ENCODE measurements around the gene VMP1. TPM values are rescaled to one million over a fixed set of nuclear protein-coding genes. Genes with fewer than 3 reads are reported as not detected.
"Not testable (repeated sequence)": the region's sequence is repeated elsewhere in the genome, so short reads cannot be mapped to it uniquely, and the experiment has no call there.

VMP1 gene
- total and polyA plus RNA-seq, 7 experiments from 2014 or later = 42.0 to 370 (median 80.8) TPM

- Histone ChIP-seq H3K4me1 (ENCODE audit: control insufficient read depth in 2 of 2, insufficient read depth in 2 of 2, low read length in 2 of 2) (peaks cover 39% of the 10 kb centered on the region in 2 donors), H3K27ac (ENCODE audit: low read depth, low read length) (peak overlapping the region; percentile 84), H3K27me3 (ENCODE audit: control insufficient read depth in 2 of 2, insufficient read depth in 2 of 2, low read length in 2 of 2) (no peaks in the 10 kb centered on the region), H3K36me3 (ENCODE audit: control insufficient read depth in 2 of 3, insufficient read depth in 3 of 3, low read length in 3 of 3) (no peaks in the 10 kb centered on the region), H3K4me3 (ENCODE audit: low read length) (peak overlapping the region; percentile 29), H3K9me3 (ENCODE audit: control insufficient read depth in 2 of 3, low read length in 3 of 3) (no peaks in the 10 kb centered on the region)
- peak in 8 of 9 donors; percentile 71 to 92 (median 86) for DNase-seq
- peak overlapping the region; percentile 68 to 89 (median 82) for H3K4me3 Mint-ChIP-seq
- peak overlapping the region; percentile 90 to 98 (median 96) for H3K27ac Mint-ChIP-seq
- peaks cover 1 to 13% (median 5%) of the 10 kb centered on the region in 5 donors for H3K36me3 Mint-ChIP-seq
- ChIA-PET POLR2A (interaction anchor here (0.7 to 1.7 kb wide), 6 partner anchors 17 to 108 kb away, joined by 3 to 7 read pairs (median 4); partner anchors contain the start of genes PTRH2, RPS6KB1, TUBD1 and VMP1), CTCF (interaction anchor here (1.4 kb wide), 2 partner anchors 13 to 33 kb away, joined by 3 to 7 read pairs; no protein-coding TSS in a partner anchor)
- intact Hi-C loops (cut with micrococcal nuclease) = loop anchor here (1.0 to 2.0 kb wide), 9 partner anchors 24 to 107 kb away; partner anchors contain the start of genes PTRH2 (in 1 of the 2), RPS6KB1 (in 1 of the 2) and VMP1 (in 1 of the 2)
- peaks cover 21 to 62% (median 51%) of the 10 kb centered on the region in 7 donors for H3K4me1 Mint-ChIP-seq
- ATAC-seq = peak; percentile 95
- peaks cover 0 to 2% (median 0%) of the 10 kb centered on the region in 11 donors for H3K9me3 Mint-ChIP-seq
- H3K27me3 Mint-ChIP-seq = peaks cover 0 to 3% (median 0%) of the 10 kb centered on the region in 5 donors
Observed at GRCh38 chr17:59786536-59787319, 79.3 kb downstream of the VMP1 start.

GRCh38 chr17:59789849-59790248 lies 82.4 kb downstream of the VMP1 start:
- H3K9me3 Mint-ChIP-seq; intact Hi-C loops (cut with micrococcal nuclease); H3K27ac ChIP-seq (ENCODE audit: low read depth, low read length); DNase-seq; H3K36me3 ChIP-seq (ENCODE audit: control insufficient read depth in 2 of 3, insufficient read depth in 3 of 3, low read length in 3 of 3); ATAC-seq; H3K4me3 ChIP-seq (ENCODE audit: low read length); CTCF ChIA-PET; H3K27me3 Mint-ChIP-seq; H3K27me3 ChIP-seq (ENCODE audit: control insufficient read depth in 2 of 2, insufficient read depth in 2 of 2, low read length in 2 of 2); POLR2A ChIA-PET; H3K9me3 ChIP-seq (ENCODE audit: control insufficient read depth in 2 of 3, low read length in 3 of 3): not testable (repeated sequence)
- Mint-ChIP-seq H3K36me3 (peaks cover 4 to 16% (median 9%) of the 10 kb centered on the region in 5 donors), H3K4me3 (peak overlapping the region in 1 of 10 donors; percentile 17), H3K4me1 (peaks cover 6 to 52% (median 28%) of the 10 kb centered on the region in 7 donors), H3K27ac (peak overlapping the region in 7 of 9 donors; percentile 38 to 98 (median 54))
- H3K4me1 ChIP-seq (ENCODE audit: control insufficient read depth in 2 of 2, insufficient read depth in 2 of 2, low read length in 2 of 2) = peaks cover 20 to 25% of the 10 kb centered on the region in 2 donors

- ATAC-seq; H3K36me3 ChIP-seq (ENCODE audit: control insufficient read depth in 2 of 3, insufficient read depth in 3 of 3, low read length in 3 of 3); H3K27me3 Mint-ChIP-seq; intact Hi-C loops (cut with micrococcal nuclease); DNase-seq; H3K9me3 ChIP-seq (ENCODE audit: control insufficient read depth in 2 of 3, low read length in 3 of 3); H3K9me3 Mint-ChIP-seq; CTCF ChIA-PET; H3K27me3 ChIP-seq (ENCODE audit: control insufficient read depth in 2 of 2, insufficient read depth in 2 of 2, low read length in 2 of 2); H3K4me3 Mint-ChIP-seq; H3K4me3 ChIP-seq (ENCODE audit: low read length); H3K27ac ChIP-seq (ENCODE audit: low read depth, low read length): not testable (repeated sequence)
- POLR2A ChIA-PET = interaction anchor here (1.0 kb wide), 1 partner anchor 37 kb away, joined by 3 read pairs; no protein-coding TSS in a partner anchor
- peak overlapping the region in 5 of 9 donors; percentile 40 to 98 (median 75) for H3K27ac Mint-ChIP-seq
- peaks cover 6 to 49% (median 23%) of the 10 kb centered on the region in 7 donors for H3K4me1 Mint-ChIP-seq
- H3K36me3 Mint-ChIP-seq = peaks cover 4 to 16% (median 9%) of the 10 kb centered on the region in 5 donors
- peaks cover 15 to 20% of the 10 kb centered on the region in 2 donors for H3K4me1 ChIP-seq (ENCODE audit: control insufficient read depth in 2 of 2, insufficient read depth in 2 of 2, low read length in 2 of 2)
Observed at GRCh38 chr17:59790418-59790817, 83.0 kb downstream of the VMP1 start.

- ATAC-seq = no peak
- H3K4me3 ChIP-seq (ENCODE audit: low read length) = no peak overlapping the region
- no peak for DNase-seq
- Mint-ChIP-seq H3K4me3 (no peak overlapping the region), H3K9me3 (no peaks in the 10 kb centered on the region), H3K4me1 (peaks cover 6 to 50% (median 20%) of the 10 kb centered on the region in 7 donors), H3K36me3 (peaks cover 4 to 16% (median 11%) of the 10 kb centered on the region in 5 donors), H3K27me3 (peaks cover 0 to 3% (median 0%) of the 10 kb centered on the region in 5 donors), H3K27ac (peak overlapping the region in 3 of 9 donors; percentile 39 to 98 (median 62))
- CTCF ChIA-PET = no interaction called here
- H3K27me3 ChIP-seq (ENCODE audit: control insufficient read depth in 2 of 2, insufficient read depth in 2 of 2, low read length in 2 of 2) = no peaks in the 10 kb centered on the region
- H3K27ac ChIP-seq (ENCODE audit: low read depth, low read length) = no peak overlapping the region
- peaks cover 10 to 17% of the 10 kb centered on the region in 2 donors for H3K4me1 ChIP-seq (ENCODE audit: control insufficient read depth in 2 of 2, insufficient read depth in 2 of 2, low read length in 2 of 2)
- intact Hi-C loops (cut with micrococcal nuclease) = no loop called here
- POLR2A ChIA-PET = interaction anchor here (1.0 kb wide), 1 partner anchor 36 kb away, joined by 3 read pairs; no protein-coding TSS in a partner anchor
- H3K9me3 ChIP-seq (ENCODE audit: control insufficient read depth in 2 of 3, low read length in 3 of 3) = no peaks in the 10 kb centered on the region
- no peaks in the 10 kb centered on the region for H3K36me3 ChIP-seq (ENCODE audit: control insufficient read depth in 2 of 3, insufficient read depth in 3 of 3, low read length in 3 of 3)
Observed at GRCh38 chr17:59790910-59791309, 83.5 kb downstream of the VMP1 start.

- Mint-ChIP-seq H3K27me3 (no peaks in the 10 kb centered on the region), H3K9me3 (no peaks in the 10 kb centered on the region), H3K27ac (peak overlapping the region in 3 of 9 donors; percentile 46 to 76 (median 71)), H3K4me1 (peaks cover 6 to 44% (median 12%) of the 10 kb centered on the region in 7 donors), H3K36me3 (peaks cover 4 to 20% (median 14%) of the 10 kb centered on the region in 5 donors), H3K4me3 (no peak overlapping the region)
- Histone ChIP-seq H3K36me3 (ENCODE audit: control insufficient read depth in 2 of 3, insufficient read depth in 3 of 3, low read length in 3 of 3) (no peaks in the 10 kb centered on the region), H3K9me3 (ENCODE audit: control insufficient read depth in 2 of 3, low read length in 3 of 3) (no peaks in the 10 kb centered on the region), H3K4me1 (ENCODE audit: control insufficient read depth in 2 of 2, insufficient read depth in 2 of 2, low read length in 2 of 2) (peaks cover 10 to 13% of the 10 kb centered on the region in 2 donors), H3K27ac (ENCODE audit: low read depth, low read length) (no peak overlapping the region), H3K4me3 (ENCODE audit: low read length) (no peak overlapping the region), H3K27me3 (ENCODE audit: control insufficient read depth in 2 of 2, insufficient read depth in 2 of 2, low read length in 2 of 2) (no peaks in the 10 kb centered on the region)
- intact Hi-C loops (cut with micrococcal nuclease) = no loop called here
- ATAC-seq (no peak), DNase-seq (no peak)
- ChIA-PET POLR2A (no interaction called here), CTCF (no interaction called here)
Observed at GRCh38 chr17:59791603-59792457, 84.4 kb downstream of the VMP1 start.

- H3K27ac Mint-ChIP-seq = peak overlapping the region in 3 of 9 donors; percentile 46 to 76 (median 71)
Observed at GRCh38 chr17:59792458-59792823, 85.0 kb downstream of the VMP1 start.

More at GRCh38 chr17:59792458-59792823, 85.0 kb downstream of the VMP1 start:
- ATAC-seq; CTCF ChIA-PET; H3K36me3 ChIP-seq (ENCODE audit: control insufficient read depth in 2 of 3, insufficient read depth in 3 of 3, low read length in 3 of 3); H3K27me3 Mint-ChIP-seq; intact Hi-C loops (cut with micrococcal nuclease); H3K9me3 ChIP-seq (ENCODE audit: control insufficient read depth in 2 of 3, low read length in 3 of 3); DNase-seq; H3K4me3 Mint-ChIP-seq; H3K27me3 ChIP-seq (ENCODE audit: control insufficient read depth in 2 of 2, insufficient read depth in 2 of 2, low read length in 2 of 2); H3K27ac ChIP-seq (ENCODE audit: low read depth, low read length); H3K4me3 ChIP-seq (ENCODE audit: low read length); H3K9me3 Mint-ChIP-seq; POLR2A ChIA-PET: not testable (repeated sequence)
- Mint-ChIP-seq H3K4me1 (peaks cover 0 to 41% (median 8%) of the 10 kb centered on the region in 7 donors), H3K36me3 (peaks cover 4 to 20% (median 14%) of the 10 kb centered on the region in 5 donors)
- H3K4me1 ChIP-seq (ENCODE audit: control insufficient read depth in 2 of 2, insufficient read depth in 2 of 2, low read length in 2 of 2) = peaks cover 7 to 10% of the 10 kb centered on the region in 2 donors
